Activated T-cell treated with anti-CD3 and anti-CD28 coated beads for 4 hours (primary cell): ENCODE measurements around the gene RABL6.
"Not testable (repeated sequence)": the region's sequence is repeated elsewhere in the genome, so short reads cannot be mapped to it uniquely, and the experiment has no call there.

ENCODE experiments used
- DNase-seq: peaks from one replicate; pipeline ENCODE4 v3.0.0-alpha.2; 2020

The RABL6 gene, protein sequence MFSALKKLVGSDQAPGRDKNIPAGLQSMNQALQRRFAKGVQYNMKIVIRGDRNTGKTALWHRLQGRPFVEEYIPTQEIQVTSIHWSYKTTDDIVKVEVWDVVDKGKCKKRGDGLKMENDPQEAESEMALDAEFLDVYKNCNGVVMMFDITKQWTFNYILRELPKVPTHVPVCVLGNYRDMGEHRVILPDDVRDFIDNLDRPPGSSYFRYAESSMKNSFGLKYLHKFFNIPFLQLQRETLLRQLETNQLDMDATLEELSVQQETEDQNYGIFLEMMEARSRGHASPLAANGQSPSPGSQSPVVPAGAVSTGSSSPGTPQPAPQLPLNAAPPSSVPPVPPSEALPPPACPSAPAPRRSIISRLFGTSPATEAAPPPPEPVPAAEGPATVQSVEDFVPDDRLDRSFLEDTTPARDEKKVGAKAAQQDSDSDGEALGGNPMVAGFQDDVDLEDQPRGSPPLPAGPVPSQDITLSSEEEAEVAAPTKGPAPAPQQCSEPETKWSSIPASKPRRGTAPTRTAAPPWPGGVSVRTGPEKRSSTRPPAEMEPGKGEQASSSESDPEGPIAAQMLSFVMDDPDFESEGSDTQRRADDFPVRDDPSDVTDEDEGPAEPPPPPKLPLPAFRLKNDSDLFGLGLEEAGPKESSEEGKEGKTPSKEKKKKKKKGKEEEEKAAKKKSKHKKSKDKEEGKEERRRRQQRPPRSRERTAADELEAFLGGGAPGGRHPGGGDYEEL

DNA sequence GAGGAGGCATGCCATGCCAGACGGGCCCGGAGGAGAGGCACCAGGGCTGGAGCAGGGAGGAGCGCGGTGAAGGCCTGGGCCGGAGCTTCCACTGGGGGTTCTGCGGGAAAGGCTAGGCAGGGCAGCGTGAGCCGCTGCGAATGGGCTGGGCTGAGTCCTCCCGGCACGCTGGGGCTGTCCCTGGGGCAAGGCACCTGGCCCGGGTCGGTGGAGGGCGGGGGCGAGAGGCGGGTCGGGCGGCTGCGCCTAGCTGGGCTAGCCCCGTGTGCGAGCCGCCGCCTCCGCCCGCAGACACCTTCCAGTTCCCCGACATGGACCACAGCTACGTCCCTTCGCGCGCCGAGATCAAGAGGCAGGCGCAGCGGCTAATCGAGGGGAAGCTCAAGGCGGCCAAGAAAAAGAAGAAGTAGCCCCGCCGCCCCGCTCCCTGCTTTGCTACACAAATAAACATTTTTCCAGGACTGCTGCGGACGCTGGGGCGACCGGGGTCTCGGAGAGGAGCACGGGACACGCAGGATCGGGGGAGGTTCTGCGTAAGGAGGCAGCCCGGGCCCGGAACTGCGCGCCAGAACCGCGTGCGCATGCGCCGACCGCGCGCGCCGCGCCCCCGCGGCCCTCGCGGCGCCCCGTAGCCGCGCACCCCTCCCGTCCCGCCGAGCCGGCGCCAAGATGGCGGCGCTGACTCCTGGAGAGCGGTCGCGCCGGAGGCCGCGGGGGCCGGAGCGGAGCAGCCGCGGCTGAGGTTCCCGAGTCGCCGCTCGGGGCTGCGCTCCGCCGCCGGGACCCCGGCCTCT is at the start of gene RABL6:
Gene RABL6, plus strand, starts transcription at position 668 of the 794 bp plus-strand sequence. CDS start 249 bp downstream, outside the sequence.
- DNase-seq: peak; percentile 67

DNA sequence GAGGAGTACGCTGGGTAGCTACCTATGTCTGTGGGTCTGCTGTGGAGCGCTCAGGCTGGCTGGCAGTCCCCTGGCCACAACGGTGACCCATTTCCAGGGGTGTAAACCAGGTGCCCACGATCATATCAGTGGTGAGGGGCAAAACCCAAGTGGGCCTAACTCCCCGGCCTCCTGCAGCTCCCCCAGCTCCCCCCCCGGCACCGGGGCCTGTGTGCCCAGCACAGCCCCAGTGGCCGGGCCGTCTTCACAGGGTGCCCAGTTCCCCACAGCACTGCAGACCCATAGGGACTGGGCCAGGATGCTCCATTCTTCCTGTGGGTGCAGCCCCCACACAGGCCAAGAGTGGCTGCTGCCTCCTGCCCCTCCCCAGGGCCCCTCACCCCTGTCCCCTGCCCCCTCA is 48.7 kb upstream of the RABL6 start:
- DNase-seq: no peak

DNA sequence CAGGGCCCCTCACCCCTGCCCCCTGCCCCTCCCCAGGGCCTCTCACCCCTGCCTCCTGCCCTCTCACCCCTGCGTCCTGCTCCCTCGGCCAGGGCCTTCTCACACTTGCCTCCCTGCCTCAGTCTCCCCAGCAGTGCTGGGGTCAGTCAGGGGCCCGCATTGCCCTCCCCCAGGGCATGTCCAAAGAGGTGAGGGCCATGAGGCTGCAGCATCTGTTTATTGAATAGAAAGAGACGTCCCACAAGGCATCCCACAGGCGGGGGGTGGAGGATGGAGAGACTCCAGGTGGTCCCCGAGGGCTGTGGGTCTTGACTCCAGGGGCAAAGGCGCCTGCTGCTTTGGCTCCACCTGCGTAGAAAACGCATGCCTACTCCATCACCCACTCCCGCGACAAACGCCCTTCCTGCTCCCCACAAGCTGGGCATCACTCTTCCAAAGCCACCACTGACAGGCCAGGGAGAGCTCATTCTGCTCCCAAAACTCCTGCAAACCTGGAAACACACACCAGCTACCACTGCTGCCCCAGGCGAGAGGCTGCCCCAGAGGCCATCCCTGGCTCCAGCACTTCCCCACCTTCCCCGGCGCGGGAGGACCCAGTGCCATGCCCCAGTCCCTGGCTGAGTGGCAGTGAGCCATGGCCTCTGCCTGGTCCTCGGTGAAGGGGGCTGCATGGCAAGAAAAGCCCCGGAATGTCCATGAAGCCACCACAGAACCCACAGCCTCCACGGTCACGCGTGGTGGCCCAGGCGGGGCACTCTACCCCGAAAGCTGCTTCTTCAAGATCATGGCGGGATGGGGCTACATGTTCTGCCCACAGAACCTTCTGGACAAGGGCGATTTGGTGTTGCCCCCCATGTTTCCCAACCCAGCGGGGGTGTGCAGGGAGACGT is 48.1 kb upstream of the RABL6 start:
- DNase-seq: no peak

DNA sequence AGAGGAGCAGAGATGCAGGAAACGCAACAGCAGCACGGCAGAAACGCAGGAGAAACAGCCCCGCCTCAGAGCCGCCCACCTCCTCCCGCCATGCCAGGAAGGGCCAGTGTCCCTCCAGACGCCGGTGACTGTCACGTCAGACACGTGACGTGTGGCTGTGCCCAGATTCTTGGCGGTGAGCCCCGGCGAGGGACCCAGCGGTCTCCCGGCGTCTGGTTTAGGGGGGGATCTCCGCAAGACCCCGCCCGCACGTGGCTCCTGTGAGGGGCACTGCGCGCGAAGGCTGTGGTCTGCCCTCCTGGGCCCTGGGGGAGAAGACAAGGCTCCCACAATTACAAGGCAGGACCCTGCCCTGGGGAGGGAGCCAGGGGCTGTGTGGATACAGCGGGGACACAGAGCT is 47.3 kb upstream of the RABL6 start:
- no peak for DNase-seq

DNA sequence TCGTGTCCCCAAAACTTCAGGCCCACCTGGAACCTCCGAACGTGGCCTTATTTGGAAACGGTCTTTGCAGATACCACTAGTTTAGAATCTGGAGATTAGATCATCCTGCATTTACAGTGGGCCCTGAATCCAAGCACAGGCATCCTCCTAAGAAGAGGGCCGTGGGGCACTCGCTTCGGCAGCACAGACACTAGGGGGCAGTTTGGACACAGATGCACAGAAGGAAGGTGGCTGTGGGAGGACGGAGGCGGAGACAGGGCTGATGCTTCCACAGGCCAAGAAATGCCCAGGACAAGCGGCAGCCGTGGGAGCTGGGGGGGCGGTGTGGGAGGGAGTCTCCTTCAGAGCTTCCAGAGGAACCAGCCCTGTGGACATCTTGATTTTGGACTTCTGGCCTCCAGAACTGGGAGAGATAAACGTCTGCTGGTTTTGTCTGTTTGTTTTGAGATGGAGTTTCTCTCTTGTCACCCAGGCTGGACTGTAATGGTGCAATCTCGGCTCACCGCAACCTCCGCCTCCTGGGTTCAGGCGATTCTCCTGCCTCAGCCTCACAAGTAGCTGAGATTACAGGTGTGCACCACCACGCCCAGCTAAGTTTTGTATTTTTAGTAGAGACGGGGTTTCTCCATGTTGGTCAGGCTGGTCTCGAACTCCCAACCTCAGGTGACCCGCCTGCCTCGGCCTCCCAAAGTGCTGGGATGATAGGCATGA is 46.8 kb upstream of the RABL6 start:
- DNase-seq: not testable (repeated sequence)

DNA sequence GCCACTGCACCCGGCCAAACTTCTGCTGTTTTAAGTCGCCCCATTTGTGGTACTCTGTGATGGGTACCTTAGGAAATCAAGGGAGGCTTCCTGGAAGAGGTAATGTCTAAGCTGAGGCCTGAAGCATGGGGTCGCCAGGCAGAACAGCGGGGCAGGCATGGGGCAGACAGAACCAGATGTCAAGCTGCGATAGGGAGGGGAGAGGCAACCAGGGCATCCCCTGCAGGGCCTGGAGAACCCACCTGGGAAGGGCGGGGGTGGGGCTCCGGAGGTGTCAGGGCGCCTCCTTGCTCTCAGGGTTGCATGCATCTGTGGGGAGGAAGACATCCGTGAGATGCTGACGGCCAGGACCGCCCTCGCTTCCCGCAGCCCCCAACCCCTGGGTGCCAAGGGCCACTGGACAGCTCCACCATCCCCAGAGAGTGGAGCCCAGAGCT is 46.2 kb upstream of the RABL6 start:
- DNase-seq: no peak

DNA sequence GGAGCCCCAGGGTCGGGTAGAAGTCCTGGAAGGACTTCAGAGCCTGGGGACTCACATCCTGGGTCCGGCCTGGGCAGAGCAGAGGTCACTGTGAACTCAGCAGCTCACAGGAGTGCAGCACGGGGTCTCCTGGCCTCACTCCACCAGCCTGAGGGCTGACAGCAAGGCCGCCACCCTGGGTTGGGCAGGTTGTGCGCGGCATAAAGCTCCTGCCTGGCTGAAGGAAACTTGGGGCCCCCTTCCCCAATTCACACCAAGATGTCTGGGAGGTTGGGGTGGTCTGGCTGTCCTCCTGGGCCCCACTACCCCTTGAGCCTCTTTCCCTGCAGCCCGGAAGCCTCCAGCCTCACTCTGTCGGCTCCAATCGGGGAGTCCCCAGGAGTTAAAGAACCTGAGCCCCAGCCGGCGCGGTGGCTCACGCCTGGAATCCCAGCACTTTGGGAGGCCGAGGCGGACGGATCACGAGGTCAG is 45.5 kb upstream of the RABL6 start:
- no peak for DNase-seq

DNA sequence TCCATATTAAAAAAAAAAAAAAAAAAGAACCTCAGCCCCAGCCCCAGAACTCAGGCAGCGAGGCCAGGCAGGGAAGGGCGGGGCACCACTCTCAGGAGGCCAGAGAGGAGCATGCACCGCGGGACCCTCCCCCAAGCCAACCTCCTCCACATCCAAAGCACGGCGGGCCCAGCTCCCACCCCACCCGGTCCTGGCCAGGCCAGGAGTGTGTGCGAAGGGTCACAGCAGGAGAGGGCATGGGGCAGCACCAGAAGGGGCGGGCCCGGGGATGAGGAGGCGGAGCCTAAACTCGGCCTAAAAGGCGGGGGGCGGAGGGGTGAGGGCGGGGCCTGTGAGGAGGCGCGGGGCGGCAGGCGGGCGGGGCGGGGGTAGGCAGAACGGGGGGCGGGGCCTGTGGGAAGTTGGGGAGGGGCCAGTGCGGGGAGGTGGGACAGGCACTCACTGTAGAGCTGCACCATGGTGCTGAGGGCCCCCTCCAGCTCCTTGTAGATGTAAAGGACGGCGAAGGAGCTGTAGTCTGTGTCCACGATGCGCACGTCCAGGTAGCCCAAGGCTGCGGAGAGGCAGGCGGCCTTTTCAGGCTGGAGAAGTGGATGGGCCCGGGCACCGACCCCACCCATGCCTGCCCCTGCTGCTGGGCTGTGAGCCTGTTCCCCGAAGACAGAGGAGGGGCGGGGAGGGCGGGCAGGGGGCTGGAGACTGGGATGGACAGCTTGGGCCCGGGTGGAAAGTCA is 44.7 kb upstream of the RABL6 start:
- DNase-seq: no peak

DNA sequence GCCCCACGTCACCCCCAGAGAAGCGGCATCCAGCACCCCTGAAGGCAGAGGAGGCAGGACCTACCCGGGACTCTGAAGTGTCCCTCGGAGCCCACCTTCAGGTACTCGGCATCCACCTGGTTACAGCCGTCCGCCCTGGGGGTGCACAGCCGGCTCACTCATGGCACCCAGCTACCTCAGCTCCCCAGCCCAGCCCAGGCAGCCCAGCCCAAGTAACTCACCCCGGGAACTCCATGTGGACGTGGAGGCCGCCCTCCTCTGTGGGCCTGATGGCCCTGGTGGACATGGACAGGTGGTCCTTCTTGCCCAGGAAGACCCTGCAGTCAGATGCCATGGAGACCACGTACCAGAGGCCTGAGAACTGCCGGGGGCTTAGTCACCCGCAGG is 44.1 kb upstream of the RABL6 start:
- DNase-seq: no peak

DNA sequence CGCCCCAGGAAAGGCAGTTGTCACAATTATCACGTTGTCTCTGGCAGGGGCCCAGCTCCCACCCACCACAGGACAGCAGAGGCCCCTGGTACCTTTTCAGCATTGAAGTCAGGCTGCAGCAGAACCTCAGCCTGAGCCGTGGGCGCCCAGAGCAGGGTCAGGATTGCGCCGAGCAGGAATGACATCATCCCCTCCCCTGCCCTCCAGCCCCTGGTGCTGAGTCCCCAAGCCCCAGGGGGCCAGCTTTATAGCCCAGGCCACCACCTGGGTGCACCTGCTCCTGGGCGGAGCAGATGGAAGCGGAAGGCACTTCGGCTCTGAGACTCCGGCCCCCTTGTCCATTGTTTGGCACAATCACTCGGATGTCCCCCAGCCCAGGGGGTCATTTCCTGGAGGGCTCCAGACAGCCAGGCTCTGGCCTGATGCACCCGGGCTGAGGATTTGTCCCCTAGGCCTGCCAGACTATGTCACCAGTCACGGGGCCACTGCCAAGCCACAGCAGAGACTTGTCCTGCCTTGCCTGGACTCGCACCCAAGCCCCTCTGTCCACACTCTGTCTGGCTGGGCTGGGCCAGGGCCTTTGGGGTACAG is 43.4 kb upstream of the RABL6 start, which contains the start of gene LCN15:
Gene LCN15, minus strand, starts transcription at position 218 of the 591 bp plus-strand sequence. Its CDS starts 30 bp downstream, at position 188.
- no peak for DNase-seq

DNA sequence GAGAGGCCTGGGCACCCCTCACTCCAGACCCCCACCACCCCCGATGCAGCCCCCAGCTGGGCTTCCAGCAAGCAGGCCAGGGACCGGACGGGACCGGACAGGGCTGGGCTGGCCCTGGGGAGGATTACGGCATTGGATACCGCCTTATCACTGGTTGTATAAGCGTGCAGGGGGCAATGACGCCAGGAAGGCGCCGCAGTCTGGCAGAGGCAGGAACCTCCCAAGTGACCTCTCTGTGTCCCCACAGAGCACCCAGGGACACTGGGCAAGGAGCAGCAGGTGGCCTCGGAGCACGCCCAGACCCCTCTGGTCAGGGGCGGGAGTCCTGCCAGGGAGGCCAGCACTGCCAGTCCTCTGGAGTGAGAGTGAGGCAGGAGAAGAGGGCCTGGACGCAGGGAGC is 42.7 kb upstream of the RABL6 start:
- no peak for DNase-seq

DNA sequence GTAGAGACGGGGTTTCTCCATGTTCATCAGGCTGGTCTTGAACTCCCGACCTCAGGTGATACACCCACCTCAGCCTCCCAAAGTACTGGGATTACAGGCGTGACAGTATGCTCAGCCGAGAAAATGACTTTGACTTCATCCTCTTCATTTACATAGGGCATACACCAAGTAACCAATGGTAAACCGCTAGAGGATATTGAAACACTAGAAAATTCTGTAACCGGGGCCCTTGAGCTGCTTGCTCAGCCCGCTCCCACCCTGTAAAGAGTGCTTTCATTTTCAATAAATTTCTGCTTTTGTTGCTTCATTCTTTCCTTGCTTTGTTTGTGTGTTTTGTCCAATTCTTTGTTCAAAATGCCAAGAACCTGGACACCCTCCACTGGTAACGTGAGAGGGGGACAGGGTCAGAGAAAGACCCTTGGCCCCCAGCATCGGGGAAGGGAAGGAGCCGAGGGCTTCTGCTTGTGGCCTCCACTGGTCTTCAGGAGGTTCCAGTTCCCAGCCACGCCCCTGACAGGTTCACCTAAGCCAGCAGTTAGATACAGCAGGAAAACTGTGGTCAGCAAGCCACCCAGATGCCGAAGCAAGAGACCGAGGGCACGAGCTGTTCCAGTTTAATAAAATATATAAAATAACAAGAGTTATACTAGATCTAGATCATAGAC is 41.9 kb upstream of the RABL6 start:
- not testable (repeated sequence) for DNase-seq

DNA sequence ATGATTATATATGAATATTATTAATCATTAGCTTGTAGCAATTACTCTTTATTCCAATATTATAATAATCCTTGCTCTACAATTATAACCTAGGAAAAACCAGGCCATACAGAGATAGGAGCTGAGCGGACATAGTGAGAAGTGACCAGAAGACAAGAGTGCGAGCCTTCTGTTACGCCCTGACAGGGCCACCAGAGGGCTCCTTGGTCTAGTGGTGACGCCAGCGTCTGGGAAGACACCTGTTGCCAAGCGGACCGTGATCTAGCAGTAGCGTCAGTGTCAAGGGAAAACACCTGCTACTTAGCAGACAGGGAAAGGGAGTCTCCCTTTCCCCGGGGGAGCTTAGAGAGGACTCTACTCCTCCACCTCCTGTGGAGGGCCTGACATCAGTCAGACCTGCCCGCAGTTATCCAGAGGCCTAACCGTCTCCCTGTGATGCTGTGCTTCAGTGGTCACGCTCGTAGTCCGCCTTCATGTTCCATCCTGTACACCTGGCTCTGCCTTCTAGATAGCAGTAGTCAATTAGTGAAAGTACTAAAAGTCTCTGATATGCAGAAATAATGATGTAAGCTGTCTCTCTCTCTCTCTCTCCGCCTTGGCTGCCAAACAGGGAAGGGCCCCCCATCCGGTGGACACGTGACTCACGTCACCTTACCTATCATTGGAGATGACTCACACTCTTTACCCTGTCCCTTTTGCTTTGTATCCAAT is 41.2 kb upstream of the RABL6 start:
- not testable (repeated sequence) for DNase-seq

DNA sequence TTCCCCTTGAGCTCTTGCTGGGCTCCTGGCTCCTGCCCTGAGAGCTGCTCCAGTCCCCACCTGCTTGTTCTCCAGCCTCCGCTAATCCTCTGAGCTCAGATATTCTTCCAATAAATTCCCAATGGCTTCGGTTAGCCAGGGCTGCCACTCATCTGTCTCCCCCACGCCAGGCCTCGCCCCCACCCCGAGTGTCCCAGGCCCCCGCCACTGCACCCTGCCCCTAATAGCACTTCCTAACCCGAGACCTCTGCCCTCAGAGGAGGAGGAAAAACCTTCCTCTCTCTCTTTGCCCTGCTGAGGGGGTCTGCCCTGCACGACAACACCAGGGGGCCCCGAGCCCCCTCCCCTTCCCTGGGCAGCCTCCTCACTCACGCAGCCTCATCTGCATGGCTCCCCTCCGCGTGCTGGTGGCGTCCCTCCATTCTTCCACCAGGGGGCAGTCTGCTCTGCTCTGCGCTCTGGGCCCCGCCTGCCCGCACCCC is 38.0 kb upstream of the RABL6 start:
- DNase-seq: no peak

DNA sequence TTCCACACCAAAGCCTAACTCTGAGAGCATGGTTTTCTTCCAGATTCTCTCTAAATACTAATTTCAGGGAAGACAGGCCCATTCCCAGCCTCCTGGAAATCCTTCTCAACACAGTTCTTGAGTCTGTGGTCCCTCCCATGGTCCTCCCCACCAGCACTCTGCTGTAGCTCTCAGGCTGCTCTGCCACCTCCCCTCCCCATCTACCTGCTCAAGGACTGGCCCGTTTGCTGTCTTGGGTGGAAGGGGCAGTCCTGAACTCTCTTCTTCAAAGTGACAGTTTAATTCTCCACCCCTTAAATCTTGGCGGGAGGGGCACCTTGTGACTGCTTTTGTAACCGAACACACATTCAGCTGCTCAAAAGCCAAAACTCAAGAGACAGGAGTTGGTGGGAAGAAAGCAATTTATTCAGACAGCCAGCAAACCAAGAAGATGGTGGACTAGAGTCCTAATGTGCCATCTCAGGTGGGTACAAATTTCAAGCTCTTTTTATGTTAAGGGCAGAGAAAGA is 35.8 kb upstream of the RABL6 start:
- DNase-seq: no peak

DNA sequence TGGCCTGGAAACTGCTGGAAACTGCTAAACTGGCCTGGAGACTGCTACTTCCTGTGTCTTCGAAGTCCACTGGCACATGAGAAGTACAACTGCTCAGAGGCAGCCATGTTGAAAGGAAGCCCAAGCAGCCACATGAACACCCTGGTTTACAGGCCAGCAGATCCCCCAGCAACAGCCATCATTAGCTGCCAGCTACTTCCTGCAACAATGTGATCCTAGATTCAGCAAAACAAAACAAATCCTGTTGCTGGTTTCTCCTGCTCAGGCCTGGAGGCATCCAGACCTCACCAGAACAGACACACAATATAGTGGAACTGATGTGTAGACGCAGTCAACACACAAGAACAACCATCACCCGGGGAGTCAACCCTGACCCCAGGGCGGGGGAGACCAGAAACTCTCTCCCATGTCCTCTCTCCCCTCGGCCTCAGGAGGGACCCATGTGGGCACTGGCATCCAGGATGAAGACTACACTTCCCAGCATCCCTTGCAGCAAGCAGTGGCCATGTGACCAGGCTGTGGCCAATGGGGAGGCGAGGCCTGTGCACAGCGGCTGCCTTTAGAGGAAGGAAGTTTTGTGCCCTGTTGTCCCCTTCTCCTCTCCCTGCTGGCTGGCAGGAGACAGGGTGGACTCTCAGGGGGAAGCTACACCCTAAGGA is 34.2 kb upstream of the RABL6 start:
- DNase-seq: no peak

DNA sequence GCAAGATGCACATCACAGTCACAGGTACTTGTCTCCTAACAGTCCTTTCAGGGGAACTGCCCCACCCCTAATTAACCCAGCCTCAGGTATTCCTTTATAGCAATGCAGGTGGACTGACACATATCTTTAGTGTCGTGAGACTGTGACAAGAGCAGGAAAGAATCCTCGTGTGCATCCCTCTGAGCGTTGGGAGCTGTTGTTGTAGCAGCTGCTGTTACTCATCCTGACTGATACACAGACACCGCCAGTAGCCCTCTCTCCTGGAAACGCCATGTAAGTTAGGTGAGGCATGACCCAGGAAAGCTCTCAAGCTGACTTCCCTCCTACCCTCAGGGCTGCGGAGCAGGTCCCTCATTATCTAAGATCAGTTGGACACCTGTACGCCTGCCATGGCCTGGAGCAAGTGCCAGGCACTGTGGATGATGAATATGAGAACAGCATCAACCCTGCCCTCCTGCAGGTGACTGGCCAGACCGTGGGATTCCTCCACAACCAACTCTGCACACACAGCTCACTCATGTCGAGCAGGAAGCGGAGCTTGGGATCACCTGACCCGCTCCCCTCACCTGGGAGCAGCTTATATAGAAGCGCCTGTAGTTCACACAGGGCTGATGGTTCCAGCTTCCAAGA is 33.2 kb upstream of the RABL6 start:
- no peak for DNase-seq

DNA sequence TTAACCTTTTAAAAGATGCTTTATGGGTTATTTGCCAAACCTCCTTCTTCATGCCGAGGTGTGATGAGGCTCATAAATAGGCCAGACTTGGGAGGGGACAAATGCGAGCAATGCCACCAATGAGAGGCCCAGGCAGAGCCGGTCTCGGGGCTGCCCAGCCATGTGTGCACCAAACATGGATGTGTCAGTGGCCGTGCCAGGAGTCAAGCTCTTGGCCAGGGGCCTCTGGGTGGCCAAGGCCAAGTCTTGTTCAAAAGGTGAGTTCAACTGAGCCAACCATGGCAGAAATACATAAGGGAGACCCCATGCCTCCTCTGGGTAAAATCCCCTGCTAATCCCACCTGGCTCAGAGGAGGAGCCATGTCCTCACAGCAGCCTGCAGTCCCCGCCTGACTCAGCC is 32.6 kb upstream of the RABL6 start:
- no peak for DNase-seq
